Transverse colon (tissue), 4 donors: Measurements from ENCODE around the gene PLAC1. TPM values are rescaled to one million over a fixed set of nuclear protein-coding genes. Genes with fewer than 3 reads are reported as not detected.

Source experiments
- DNase-seq: peaks from one replicate; pipeline ENCODE4 v3.0.0-alpha.2; 2019
- H3K27ac ChIP-seq, 4 donors: fragments of 200-600 bp; sonication (generic); 2 replicates each; pipeline ENCODE4 v1.5.1; 2016 to 2018; ENCODE audit warnings: inconsistent platforms in 4 of 4
- H3K27me3 ChIP-seq: fragments of 200-600 bp; sonication (generic); 2 replicates; pipeline ENCODE4 v1.5.1; 2017; ENCODE audit warnings: inconsistent platforms
- H3K36me3 ChIP-seq, 4 donors: fragments of 200-600 bp; sonication (generic); 2 replicates each; pipeline ENCODE4 v1.5.1; 2017 to 2019; ENCODE audit warnings: inconsistent platforms in 4 of 4
- H3K4me1 ChIP-seq, 4 donors: fragments of 200-600 bp; sonication (generic); 2 replicates each; pipeline ENCODE4 v1.5.1; 2017 to 2020; ENCODE audit warnings: inconsistent platforms in 4 of 4
- H3K4me3 ChIP-seq, 4 donors: fragments of 200-600 bp; sonication (generic); 1 replicate in 1 of 4; 2 replicates in 3 of 4; pipeline versions ENCODE4 v1.5.1 to v1.6.1; 2017 to 2019; ENCODE audit warnings: inconsistent platforms in 4 of 4
- H3K9me3 ChIP-seq, 2 donors: fragments of 200-600 bp; sonication (generic); 2 replicates each; pipeline ENCODE4 v1.5.1; 2017 to 2019; ENCODE audit warnings: inconsistent platforms in 2 of 2
- EP300 ChIP-seq: sonication (generic); formaldehyde crosslinking; IDR thresholded peaks from one replicate; pipeline ENCODE4 v1.6.1; 2017; ENCODE audit warnings: antibody characterized with exemption, low read depth
- POLR2A ChIP-seq: fragments of 450-650 bp; IDR thresholded peaks from one replicate; pipeline ENCODE4 v1.6.1; 2016; ENCODE audit warnings: antibody characterized with exemption, mild to moderate bottlenecking, moderate library complexity
- POLR2AphosphoS5 ChIP-seq, 3 donors: sonication (generic); formaldehyde crosslinking; IDR thresholded peaks; one replicate each; pipeline ENCODE4 v1.6.1; 2016; ENCODE audit warnings: antibody characterized with exemption in 3 of 3
- WGBS, 2 donors: methylation state at CpG; one replicate each; pipeline ENCODE4 v1.1.5; 2018; ENCODE audit warnings: low coverage in 1 of 2; 5-methylcytosine and 5-hydroxymethylcytosine counted together
- in situ Hi-C, 4 donors: fragments of 200-750 bp; cut with MboI; loops; one replicate each; pipeline versions ENCODE4 v1.15.0 to v1.15.1; 2017; ENCODE audit warnings: low sequenced_read_pairs in 3 of 4, low pct_ligation_motif_present in 1 of 4, low pct_unique_long_range_greater_than_20kb in 1 of 4
- intact Hi-C: fragments of 100-400 bp; cut with DNase I; formaldehyde crosslinking; loops from one replicate; pipeline ENCODE4 v1.15.1; 2023; ENCODE audit warnings: low total_unique reads
- total RNA-seq, 4 donors: library from RNA; depleted of rRNA; stranded (reverse); fragments of >200 nt; gene quantifications; one replicate each; pipeline ENCODE4 v1.1.0, GENCODE V29; 2016
- TF ChIP-seq, protein P1 (sequence below), 5 experiments: fragments of 200-600 bp in 3 of 5; fragments of 450-650 bp in 2 of 5; sonication (generic) in 3 of 5; IDR thresholded peaks; 1 replicate in 2 of 5; 2 replicates in 3 of 5; pipeline ENCODE4 v1.5.1; 2016 to 2017; ENCODE audit warnings: antibody characterized with exemption in 5 of 5, inconsistent platforms in 3 of 5, mild to moderate bottlenecking in 2 of 5, moderate library complexity in 1 of 5

Gene PLAC1
- total RNA-seq, 4 donors from 2014 or later: 0.79 TPM; not detected in 3

DNA sequence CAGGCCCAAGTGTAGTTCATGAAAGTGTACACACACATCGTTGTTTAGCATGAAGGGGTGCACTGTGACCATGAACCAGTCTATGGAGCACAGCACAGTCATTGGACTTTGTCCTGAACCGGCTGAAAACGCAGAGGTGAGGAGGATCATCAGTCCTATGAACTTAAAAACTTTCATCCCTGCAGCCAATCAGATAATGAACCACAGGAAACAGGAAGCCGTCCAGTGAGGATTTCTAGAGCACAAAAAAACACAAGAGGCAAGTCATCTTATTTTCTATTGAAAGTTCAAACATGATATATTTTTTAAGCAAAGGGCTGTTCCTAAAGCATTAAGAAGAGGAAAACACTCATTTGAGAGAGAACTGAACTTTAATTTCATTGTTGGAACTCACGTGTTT lies 91.8 kb downstream of the PLAC1 start:
- no peaks in the 10 kb centered on the region for H3K4me1 ChIP-seq
- in situ Hi-C loops: no loop called here
- H3K27ac ChIP-seq: no peak overlapping the region
- no peak for DNase-seq
- intact Hi-C loops: no loop called here
- no peaks in the 10 kb centered on the region for H3K27me3 ChIP-seq
- no peak for TF ChIP-seq EP300
- no peak for TF ChIP-seq POLR2AphosphoS5 (IDR thresholded peaks at IDR 0.05)
- no peak for TF ChIP-seq POLR2A
- TF ChIP-seq, protein P1, sequence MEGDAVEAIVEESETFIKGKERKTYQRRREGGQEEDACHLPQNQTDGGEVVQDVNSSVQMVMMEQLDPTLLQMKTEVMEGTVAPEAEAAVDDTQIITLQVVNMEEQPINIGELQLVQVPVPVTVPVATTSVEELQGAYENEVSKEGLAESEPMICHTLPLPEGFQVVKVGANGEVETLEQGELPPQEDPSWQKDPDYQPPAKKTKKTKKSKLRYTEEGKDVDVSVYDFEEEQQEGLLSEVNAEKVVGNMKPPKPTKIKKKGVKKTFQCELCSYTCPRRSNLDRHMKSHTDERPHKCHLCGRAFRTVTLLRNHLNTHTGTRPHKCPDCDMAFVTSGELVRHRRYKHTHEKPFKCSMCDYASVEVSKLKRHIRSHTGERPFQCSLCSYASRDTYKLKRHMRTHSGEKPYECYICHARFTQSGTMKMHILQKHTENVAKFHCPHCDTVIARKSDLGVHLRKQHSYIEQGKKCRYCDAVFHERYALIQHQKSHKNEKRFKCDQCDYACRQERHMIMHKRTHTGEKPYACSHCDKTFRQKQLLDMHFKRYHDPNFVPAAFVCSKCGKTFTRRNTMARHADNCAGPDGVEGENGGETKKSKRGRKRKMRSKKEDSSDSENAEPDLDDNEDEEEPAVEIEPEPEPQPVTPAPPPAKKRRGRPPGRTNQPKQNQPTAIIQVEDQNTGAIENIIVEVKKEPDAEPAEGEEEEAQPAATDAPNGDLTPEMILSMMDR (IDR thresholded peaks at IDR 0.05): no peak
- H3K9me3 ChIP-seq: no peaks in the 10 kb centered on the region
- no peak overlapping the region for H3K4me3 ChIP-seq
- WGBS, 2 donors: 65 to 82% methylated on average over 2 to 5 of the region's 5 CpGs
- no peaks in the 10 kb centered on the region for H3K36me3 ChIP-seq

GRCh38 chrX:134562002-134562401 lies 96.3 kb downstream of the PLAC1 start:
- 71 to 75% methylated on average over 1 to 2 of the region's 2 CpGs for WGBS, 2 donors
- Histone ChIP-seq H3K4me1 (no peaks in the 10 kb centered on the region), H3K36me3 (no peaks in the 10 kb centered on the region), H3K4me3 (no peak overlapping the region), H3K27ac (no peak overlapping the region), H3K27me3 (no peaks in the 10 kb centered on the region), H3K9me3 (no peaks in the 10 kb centered on the region)
- DNase-seq: no peak
- intact Hi-C loops: no loop called here
- in situ Hi-C loops: no loop called here
- TF ChIP-seq POLR2AphosphoS5 (IDR thresholded peaks at IDR 0.05): no peak
- TF ChIP-seq POLR2A: no peak
- no peak for TF ChIP-seq EP300
- TF ChIP-seq, protein P1 (IDR thresholded peaks at IDR 0.05): no peak

GRCh38 chrX:134558133-134558532 lies 100.1 kb downstream of the PLAC1 start:
- H3K36me3 ChIP-seq: no peaks in the 10 kb centered on the region
- H3K4me3 ChIP-seq: no peak overlapping the region
- intact Hi-C loops: no loop called here
- no peaks in the 10 kb centered on the region for H3K27me3 ChIP-seq
- H3K4me1 ChIP-seq: no peaks in the 10 kb centered on the region
- in situ Hi-C loops: no loop called here
- no peak for DNase-seq
- H3K27ac ChIP-seq: no peak overlapping the region
- H3K9me3 ChIP-seq: no peaks in the 10 kb centered on the region
- TF ChIP-seq, protein P1 (IDR thresholded peaks at IDR 0.05): no peak
- TF ChIP-seq EP300 (no peak), POLR2A (no peak)
- WGBS, 2 donors: 44 to 75% methylated on average over 4 of the region's 4 CpGs

DNA sequence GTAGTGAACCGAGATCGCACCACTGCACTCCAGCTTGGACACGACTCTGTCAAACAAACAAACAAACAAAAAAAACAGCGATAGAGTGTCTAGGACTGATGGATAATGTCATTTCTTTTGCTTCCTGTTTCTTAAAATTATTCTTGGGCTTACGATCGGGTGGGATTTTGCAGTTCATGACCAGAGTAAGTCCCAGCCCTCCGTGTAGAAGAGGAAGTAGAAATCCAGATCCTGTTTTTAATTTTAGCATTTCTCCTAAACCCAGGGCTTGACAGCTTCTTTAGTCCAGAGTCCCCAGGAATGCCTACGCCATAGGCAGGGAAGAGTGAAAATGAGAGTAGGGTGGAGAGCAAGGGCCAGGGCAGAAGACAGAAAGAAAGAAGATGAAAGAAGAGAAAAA lies 104.0 kb downstream of the PLAC1 start:
- Histone ChIP-seq H3K27me3 (peaks cover 32% of the 10 kb centered on the region), H3K4me3 (no peak overlapping the region), H3K9me3 (no peaks in the 10 kb centered on the region), H3K4me1 (peaks cover 0 to 14% (median 7%) of the 10 kb centered on the region in 4 donors), H3K36me3 (no peaks in the 10 kb centered on the region), H3K27ac (no peak overlapping the region)
- no peak for DNase-seq
- intact Hi-C loops (no loop called here), in situ Hi-C loops (no loop called here)
- WGBS, 2 donors: 73% methylated on average over 8 of the region's 8 CpGs; no CpG with 5 or more reads in 1 of the 2 donors
- TF ChIP-seq, protein P1 (IDR thresholded peaks at IDR 0.05): no peak
- TF ChIP-seq EP300: no peak
- TF ChIP-seq POLR2A: no peak
- TF ChIP-seq POLR2AphosphoS5 (IDR thresholded peaks at IDR 0.05): no peak
